ENCODE measurements around the gene HM13.

DNA sequence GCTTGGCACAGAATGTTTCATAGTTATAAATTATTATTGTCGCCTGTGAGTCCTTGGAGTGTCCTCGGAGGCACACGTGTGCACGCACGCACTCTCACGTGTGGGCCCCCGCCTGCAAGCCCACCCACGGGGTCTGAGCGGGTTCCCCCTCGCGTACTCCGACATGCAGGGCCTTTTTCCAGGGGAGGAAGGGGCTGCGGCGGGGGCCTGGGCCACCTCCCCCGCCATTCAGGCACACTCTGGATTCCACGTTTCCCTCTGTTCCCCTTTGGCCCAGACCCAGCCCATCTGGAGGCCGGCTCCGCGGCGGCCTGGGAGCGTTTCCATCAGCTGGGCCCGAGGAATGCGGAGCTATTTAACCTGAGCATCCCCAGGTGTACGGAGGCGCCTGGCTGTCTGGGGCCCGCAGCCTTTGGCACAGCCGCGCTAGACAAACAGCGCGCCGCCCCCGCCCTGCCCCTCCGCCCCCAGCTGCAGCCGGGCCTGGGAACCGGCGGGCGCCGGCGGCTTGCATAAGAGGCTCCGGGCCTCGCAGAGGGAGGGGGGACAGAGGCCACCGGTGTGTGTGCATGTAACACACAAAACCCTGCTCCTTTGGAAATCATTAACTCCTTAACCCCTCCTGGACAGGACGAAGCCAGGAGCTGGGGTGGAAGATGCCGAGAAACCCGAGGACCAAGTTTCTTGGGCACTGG lies 94.2 kb downstream of the HM13 start:
- TF ChIP-seq, protein P1, sequence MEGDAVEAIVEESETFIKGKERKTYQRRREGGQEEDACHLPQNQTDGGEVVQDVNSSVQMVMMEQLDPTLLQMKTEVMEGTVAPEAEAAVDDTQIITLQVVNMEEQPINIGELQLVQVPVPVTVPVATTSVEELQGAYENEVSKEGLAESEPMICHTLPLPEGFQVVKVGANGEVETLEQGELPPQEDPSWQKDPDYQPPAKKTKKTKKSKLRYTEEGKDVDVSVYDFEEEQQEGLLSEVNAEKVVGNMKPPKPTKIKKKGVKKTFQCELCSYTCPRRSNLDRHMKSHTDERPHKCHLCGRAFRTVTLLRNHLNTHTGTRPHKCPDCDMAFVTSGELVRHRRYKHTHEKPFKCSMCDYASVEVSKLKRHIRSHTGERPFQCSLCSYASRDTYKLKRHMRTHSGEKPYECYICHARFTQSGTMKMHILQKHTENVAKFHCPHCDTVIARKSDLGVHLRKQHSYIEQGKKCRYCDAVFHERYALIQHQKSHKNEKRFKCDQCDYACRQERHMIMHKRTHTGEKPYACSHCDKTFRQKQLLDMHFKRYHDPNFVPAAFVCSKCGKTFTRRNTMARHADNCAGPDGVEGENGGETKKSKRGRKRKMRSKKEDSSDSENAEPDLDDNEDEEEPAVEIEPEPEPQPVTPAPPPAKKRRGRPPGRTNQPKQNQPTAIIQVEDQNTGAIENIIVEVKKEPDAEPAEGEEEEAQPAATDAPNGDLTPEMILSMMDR (IDR thresholded peaks at IDR 0.05; ENCODE audit: low read depth, low read length): no peak
- no peak for TF ChIP-seq POLR2A (IDR thresholded peaks at IDR 0.05; ENCODE audit: extremely low read depth, insufficient read length)

Data from NB4 (cell line).